WTC11 (cell line): ENCODE results near the gene FASTKD2. TPM values are rescaled to one million over a fixed set of nuclear protein-coding genes. Genes with fewer than 3 reads are reported as not detected.

Experiments used
- CREB1 ChIP-seq: sonication (generic); formaldehyde crosslinking; IDR thresholded peaks from 2 replicates; pipeline ENCODE4 v1.8.0; 2023; ENCODE audit warnings: mild to moderate bottlenecking, missing genetic modification reagents
- EMX1 ChIP-seq: fragments of 250-450 bp; sonication (Bioruptor Pico); IDR thresholded peaks from 2 replicates; pipeline ENCODE4 v1.8.0; 2021; ENCODE audit warnings: mild to moderate bottlenecking
- GTF2I ChIP-seq: fragments of 250-450 bp; sonication (Bioruptor Pico); conservative IDR thresholded peaks from 2 replicates; pipeline ENCODE4 v1.4.0; 2021; ENCODE audit warnings: mild to moderate bottlenecking
- IRF2 ChIP-seq: sonication (generic); formaldehyde crosslinking; IDR thresholded peaks from 2 replicates; pipeline ENCODE4 v1.8.0; 2022; ENCODE audit warnings: low read depth, missing genetic modification reagents, borderline replicate concordance
- KAT7 ChIP-seq: sonication (generic); formaldehyde crosslinking; IDR thresholded peaks from 2 replicates; pipeline ENCODE4 v1.8.1; 2023; ENCODE audit warnings: missing genetic modification reagents, mild to moderate bottlenecking, borderline replicate concordance
- MYBL2 ChIP-seq: sonication (generic); formaldehyde crosslinking; IDR thresholded peaks from 2 replicates; pipeline ENCODE4 v1.8.1; 2023; ENCODE audit warnings: mild to moderate bottlenecking, moderate library complexity, missing genetic modification reagents
- NFATC4 ChIP-seq: fragments of 250-450 bp; sonication (Bioruptor Pico); IDR thresholded peaks from 2 replicates; pipeline ENCODE4 v1.9.0; 2021; ENCODE audit warnings: mild to moderate bottlenecking
- NFE2L1 ChIP-seq: sonication (generic); formaldehyde crosslinking; IDR thresholded peaks from 2 replicates; pipeline ENCODE4 v1.8.1; 2023; ENCODE audit warnings: missing genetic modification reagents
- NFYB ChIP-seq: sonication (generic); formaldehyde crosslinking; conservative IDR thresholded peaks from 2 replicates; pipeline ENCODE4 v1.8.0; 2022; ENCODE audit warnings: low read depth, missing genetic modification reagents
- NR1H2 ChIP-seq: sonication (generic); formaldehyde crosslinking; IDR thresholded peaks from 2 replicates; pipeline ENCODE4 v1.9.0; 2021; ENCODE audit warnings: mild to moderate bottlenecking, moderate library complexity, missing genetic modification reagents
- PRRX2 ChIP-seq: fragments of 250-450 bp; sonication (Bioruptor Pico); IDR thresholded peaks from 2 replicates; pipeline ENCODE4 v1.8.0; 2021; ENCODE audit warnings: mild to moderate bottlenecking
- SMAD4 ChIP-seq: sonication (generic); formaldehyde crosslinking; IDR thresholded peaks from 2 replicates; pipeline ENCODE4 v1.8.0; 2022; ENCODE audit warnings: mild to moderate bottlenecking, missing genetic modification reagents
- TEAD1 ChIP-seq: sonication (generic); formaldehyde crosslinking; IDR thresholded peaks from 2 replicates; pipeline ENCODE4 v1.8.0; 2022; ENCODE audit warnings: mild to moderate bottlenecking, missing genetic modification reagents
- ZNF121 ChIP-seq: sonication (generic); formaldehyde crosslinking; IDR thresholded peaks from 2 replicates; pipeline ENCODE4 v1.8.0; 2023; ENCODE audit warnings: missing genetic modification reagents
- ZNF232 ChIP-seq: sonication (generic); formaldehyde crosslinking; IDR thresholded peaks from 2 replicates; pipeline ENCODE4 v1.8.0; 2022; ENCODE audit warnings: mild to moderate bottlenecking, missing genetic modification reagents
- ZNF317 ChIP-seq: sonication (generic); formaldehyde crosslinking; IDR thresholded peaks from 2 replicates; pipeline ENCODE4 v1.8.1; 2023; ENCODE audit warnings: low read depth, mild to moderate bottlenecking, moderate library complexity, missing genetic modification reagents, borderline replicate concordance
- ZNF416 ChIP-seq: fragments of 250-450 bp; sonication (Bioruptor Pico); IDR thresholded peaks from 2 replicates; pipeline ENCODE4 v1.9.0; 2021; ENCODE audit warnings: mild to moderate bottlenecking, inconsistent platforms
- ZNF423 ChIP-seq: fragments of 250-450 bp; sonication (Bioruptor Pico); IDR thresholded peaks from 2 replicates; pipeline ENCODE4 v2.1.2; 2022; ENCODE audit warnings: mild to moderate bottlenecking, moderate library complexity
- total RNA-seq: library from RNA; stranded (reverse); gene quantifications from 3 replicates; pipeline ENCODE4 v1.2.3, GENCODE V29; 2021
- TF ChIP-seq, protein P1 (sequence below): sonication (generic); formaldehyde crosslinking; IDR thresholded peaks from 2 replicates; pipeline ENCODE4 v1.8.1; 2022; ENCODE audit warnings: low read depth, mild to moderate bottlenecking, moderate library complexity, missing genetic modification reagents, borderline replicate concordance
- TF ChIP-seq, protein P2 (sequence below): sonication (generic); formaldehyde crosslinking; IDR thresholded peaks from 2 replicates; pipeline ENCODE4 v1.8.0; 2023; ENCODE audit warnings: mild to moderate bottlenecking, missing genetic modification reagents
- TF ChIP-seq, protein P3 (sequence below): fragments of 250-450 bp; sonication (Bioruptor Pico); conservative IDR thresholded peaks from 2 replicates; pipeline ENCODE4 v1.9.0; 2021; ENCODE audit warnings: mild to moderate bottlenecking
- TF ChIP-seq, protein P4 (sequence below): sonication (generic); formaldehyde crosslinking; IDR thresholded peaks from 2 replicates; pipeline ENCODE4 v1.8.0; 2023; ENCODE audit warnings: missing genetic modification reagents
- TF ChIP-seq, protein P5 (sequence below): sonication (generic); formaldehyde crosslinking; conservative IDR thresholded peaks from 2 replicates; pipeline ENCODE4 v1.8.1; 2023; ENCODE audit warnings: mild to moderate bottlenecking, low read depth, missing genetic modification reagents, moderate library complexity
- TF ChIP-seq, protein P6 (sequence below): fragments of 250-450 bp; sonication (Bioruptor Pico); IDR thresholded peaks from 2 replicates; pipeline ENCODE4 v1.9.0; 2021; ENCODE audit warnings: mild to moderate bottlenecking
- TF ChIP-seq, protein P7 (sequence below): sonication (generic); formaldehyde crosslinking; IDR thresholded peaks from 2 replicates; pipeline ENCODE4 v1.8.0; 2022; ENCODE audit warnings: mild to moderate bottlenecking, missing genetic modification reagents
- TF ChIP-seq, protein P8 (sequence below): sonication (generic); formaldehyde crosslinking; IDR thresholded peaks from 2 replicates; pipeline ENCODE4 v1.8.1; 2023; ENCODE audit warnings: mild to moderate bottlenecking, missing genetic modification reagents

The FASTKD2 gene
- total RNA-seq, 1 experiment from 2014 or later: 33.7 TPM

DNA sequence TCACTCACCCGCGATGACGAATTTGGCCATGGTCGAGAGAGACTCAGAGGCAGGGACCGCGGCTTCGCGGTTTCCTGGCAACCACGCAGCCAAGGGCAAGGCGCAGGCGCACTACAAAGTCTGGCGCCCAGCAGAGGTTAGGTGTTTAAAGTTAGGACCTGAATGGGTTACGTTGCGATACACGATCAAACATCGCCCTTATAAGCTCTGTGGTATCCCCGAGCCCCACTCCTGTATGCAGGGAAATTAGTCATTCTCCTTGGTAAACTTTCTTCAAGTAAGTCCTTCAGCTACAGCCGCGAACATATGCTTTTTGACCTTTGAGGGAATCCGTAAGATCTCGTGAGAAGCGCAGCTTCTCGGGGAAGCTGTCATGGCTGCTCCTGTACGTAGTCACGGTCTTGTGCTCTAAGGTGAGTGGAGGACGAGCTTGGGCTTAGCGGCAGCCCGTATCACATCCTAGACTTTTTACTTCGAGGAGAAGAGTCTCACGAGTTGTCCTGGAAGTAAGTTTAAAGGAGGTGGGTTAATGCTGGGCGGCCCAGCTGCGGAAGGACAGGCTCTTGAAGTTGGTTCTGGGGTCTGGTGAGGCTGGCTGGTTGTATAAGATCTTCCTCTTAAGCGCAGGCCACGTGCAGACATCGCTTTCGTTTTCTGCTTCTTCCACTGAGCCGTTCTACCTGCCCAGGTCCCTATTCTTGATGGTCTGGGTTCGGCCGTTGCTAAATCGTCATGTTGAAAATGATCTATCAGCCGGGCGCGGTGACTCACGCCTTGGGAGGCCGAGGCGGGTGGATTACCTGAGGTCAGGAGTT, at the start of gene FASTKD2, which contains the start of gene MDH1B (continued):
- TF ChIP-seq, protein P1, sequence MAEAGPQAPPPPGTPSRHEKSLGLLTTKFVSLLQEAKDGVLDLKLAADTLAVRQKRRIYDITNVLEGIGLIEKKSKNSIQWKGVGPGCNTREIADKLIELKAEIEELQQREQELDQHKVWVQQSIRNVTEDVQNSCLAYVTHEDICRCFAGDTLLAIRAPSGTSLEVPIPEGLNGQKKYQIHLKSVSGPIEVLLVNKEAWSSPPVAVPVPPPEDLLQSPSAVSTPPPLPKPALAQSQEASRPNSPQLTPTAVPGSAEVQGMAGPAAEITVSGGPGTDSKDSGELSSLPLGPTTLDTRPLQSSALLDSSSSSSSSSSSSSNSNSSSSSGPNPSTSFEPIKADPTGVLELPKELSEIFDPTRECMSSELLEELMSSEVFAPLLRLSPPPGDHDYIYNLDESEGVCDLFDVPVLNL: no peak
- TF ChIP-seq ZNF317 (CRISPR knock-in tag) (no peak), PRRX2 (no peak), NR1H2 (no peak), ZNF423 (CRISPR knock-in tag) (no peak), ZNF232 (no peak), KAT7 (CRISPR knock-in tag) (peak; percentile 64; the same call in 1 of the 2 replicates), ZNF121 (CRISPR knock-in tag) (no peak), CREB1 (no peak), MYBL2 (no peak), TEAD1 (CRISPR knock-in tag) (0 out of 2 replicates have a peak, but pooled peaks have one; percentile 39), EMX1 (CRISPR knock-in tag) (no peak), NFATC4 (CRISPR knock-in tag) (no peak), SMAD4 (no peak), GTF2I (no peak), NFYB (CRISPR knock-in tag) (no peak), NFE2L1 (CRISPR knock-in tag) (0 out of 2 replicates have a peak, but pooled peaks have one; percentile 33), ZNF416 (CRISPR knock-in tag) (0 out of 2 replicates have a peak, but pooled peaks have one; percentile 55), IRF2 (CRISPR knock-in tag) (no peak)
- TF ChIP-seq, protein P2, sequence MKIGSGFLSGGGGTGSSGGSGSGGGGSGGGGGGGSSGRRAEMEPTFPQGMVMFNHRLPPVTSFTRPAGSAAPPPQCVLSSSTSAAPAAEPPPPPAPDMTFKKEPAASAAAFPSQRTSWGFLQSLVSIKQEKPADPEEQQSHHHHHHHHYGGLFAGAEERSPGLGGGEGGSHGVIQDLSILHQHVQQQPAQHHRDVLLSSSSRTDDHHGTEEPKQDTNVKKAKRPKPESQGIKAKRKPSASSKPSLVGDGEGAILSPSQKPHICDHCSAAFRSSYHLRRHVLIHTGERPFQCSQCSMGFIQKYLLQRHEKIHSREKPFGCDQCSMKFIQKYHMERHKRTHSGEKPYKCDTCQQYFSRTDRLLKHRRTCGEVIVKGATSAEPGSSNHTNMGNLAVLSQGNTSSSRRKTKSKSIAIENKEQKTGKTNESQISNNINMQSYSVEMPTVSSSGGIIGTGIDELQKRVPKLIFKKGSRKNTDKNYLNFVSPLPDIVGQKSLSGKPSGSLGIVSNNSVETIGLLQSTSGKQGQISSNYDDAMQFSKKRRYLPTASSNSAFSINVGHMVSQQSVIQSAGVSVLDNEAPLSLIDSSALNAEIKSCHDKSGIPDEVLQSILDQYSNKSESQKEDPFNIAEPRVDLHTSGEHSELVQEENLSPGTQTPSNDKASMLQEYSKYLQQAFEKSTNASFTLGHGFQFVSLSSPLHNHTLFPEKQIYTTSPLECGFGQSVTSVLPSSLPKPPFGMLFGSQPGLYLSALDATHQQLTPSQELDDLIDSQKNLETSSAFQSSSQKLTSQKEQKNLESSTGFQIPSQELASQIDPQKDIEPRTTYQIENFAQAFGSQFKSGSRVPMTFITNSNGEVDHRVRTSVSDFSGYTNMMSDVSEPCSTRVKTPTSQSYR (CRISPR knock-in tag): no peak
- TF ChIP-seq, protein P3, sequence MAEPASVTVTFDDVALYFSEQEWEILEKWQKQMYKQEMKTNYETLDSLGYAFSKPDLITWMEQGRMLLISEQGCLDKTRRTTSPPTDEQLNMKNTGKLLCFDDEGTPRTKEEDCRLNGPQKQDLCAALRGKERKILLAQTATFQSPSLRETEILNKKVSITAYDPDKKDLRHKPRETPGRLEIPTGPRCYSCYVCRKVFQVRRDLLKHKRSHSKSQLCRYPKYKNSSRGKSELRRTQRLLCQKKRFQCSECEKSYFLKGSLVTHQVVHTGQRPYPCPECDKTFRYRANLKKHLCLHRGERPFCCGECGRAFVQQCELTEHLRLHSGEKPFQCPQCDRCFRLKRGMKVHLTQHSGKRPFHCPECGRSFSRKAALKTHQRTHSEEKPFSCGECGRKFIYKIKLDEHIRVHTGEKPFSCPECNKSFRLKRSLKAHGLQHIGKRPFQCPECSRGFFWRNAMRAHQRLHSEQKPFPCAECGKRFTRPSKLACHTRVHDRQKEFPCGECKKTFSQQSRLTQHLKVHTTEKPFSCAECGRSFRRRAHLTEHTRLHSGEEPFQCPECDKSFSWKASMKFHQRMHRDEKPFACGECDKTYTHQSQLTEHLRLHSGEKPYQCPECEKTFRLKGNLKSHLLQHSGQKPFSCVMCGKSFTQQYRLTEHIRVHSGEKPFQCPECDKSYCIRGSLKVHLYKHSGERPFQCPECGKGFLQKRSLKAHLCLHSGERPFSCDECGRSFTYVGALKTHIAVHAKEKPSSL (CRISPR knock-in tag): no peak
- TF ChIP-seq, protein P4, sequence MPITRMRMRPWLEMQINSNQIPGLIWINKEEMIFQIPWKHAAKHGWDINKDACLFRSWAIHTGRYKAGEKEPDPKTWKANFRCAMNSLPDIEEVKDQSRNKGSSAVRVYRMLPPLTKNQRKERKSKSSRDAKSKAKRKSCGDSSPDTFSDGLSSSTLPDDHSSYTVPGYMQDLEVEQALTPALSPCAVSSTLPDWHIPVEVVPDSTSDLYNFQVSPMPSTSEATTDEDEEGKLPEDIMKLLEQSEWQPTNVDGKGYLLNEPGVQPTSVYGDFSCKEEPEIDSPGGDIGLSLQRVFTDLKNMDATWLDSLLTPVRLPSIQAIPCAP (CRISPR knock-in tag): no peak
- TF ChIP-seq, protein P5, sequence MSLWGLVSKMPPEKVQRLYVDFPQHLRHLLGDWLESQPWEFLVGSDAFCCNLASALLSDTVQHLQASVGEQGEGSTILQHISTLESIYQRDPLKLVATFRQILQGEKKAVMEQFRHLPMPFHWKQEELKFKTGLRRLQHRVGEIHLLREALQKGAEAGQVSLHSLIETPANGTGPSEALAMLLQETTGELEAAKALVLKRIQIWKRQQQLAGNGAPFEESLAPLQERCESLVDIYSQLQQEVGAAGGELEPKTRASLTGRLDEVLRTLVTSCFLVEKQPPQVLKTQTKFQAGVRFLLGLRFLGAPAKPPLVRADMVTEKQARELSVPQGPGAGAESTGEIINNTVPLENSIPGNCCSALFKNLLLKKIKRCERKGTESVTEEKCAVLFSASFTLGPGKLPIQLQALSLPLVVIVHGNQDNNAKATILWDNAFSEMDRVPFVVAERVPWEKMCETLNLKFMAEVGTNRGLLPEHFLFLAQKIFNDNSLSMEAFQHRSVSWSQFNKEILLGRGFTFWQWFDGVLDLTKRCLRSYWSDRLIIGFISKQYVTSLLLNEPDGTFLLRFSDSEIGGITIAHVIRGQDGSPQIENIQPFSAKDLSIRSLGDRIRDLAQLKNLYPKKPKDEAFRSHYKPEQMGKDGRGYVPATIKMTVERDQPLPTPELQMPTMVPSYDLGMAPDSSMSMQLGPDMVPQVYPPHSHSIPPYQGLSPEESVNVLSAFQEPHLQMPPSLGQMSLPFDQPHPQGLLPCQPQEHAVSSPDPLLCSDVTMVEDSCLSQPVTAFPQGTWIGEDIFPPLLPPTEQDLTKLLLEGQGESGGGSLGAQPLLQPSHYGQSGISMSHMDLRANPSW (CRISPR knock-in tag): no peak
- TF ChIP-seq, protein P6, sequence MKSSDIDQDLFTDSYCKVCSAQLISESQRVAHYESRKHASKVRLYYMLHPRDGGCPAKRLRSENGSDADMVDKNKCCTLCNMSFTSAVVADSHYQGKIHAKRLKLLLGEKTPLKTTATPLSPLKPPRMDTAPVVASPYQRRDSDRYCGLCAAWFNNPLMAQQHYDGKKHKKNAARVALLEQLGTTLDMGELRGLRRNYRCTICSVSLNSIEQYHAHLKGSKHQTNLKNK (CRISPR knock-in tag): no peak
- TF ChIP-seq, protein P7, sequence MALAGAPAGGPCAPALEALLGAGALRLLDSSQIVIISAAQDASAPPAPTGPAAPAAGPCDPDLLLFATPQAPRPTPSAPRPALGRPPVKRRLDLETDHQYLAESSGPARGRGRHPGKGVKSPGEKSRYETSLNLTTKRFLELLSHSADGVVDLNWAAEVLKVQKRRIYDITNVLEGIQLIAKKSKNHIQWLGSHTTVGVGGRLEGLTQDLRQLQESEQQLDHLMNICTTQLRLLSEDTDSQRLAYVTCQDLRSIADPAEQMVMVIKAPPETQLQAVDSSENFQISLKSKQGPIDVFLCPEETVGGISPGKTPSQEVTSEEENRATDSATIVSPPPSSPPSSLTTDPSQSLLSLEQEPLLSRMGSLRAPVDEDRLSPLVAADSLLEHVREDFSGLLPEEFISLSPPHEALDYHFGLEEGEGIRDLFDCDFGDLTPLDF (CRISPR knock-in tag): no peak
- TF ChIP-seq, protein P8, sequence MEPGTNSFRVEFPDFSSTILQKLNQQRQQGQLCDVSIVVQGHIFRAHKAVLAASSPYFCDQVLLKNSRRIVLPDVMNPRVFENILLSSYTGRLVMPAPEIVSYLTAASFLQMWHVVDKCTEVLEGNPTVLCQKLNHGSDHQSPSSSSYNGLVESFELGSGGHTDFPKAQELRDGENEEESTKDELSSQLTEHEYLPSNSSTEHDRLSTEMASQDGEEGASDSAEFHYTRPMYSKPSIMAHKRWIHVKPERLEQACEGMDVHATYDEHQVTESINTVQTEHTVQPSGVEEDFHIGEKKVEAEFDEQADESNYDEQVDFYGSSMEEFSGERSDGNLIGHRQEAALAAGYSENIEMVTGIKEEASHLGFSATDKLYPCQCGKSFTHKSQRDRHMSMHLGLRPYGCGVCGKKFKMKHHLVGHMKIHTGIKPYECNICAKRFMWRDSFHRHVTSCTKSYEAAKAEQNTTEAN (CRISPR knock-in tag): no peak
